ENCODE data around the gene HGD.
A peak's percentile ranks its signal among the peaks of the same experiment; 100 is the strongest.
"Not testable (repeated sequence)": the region's sequence is repeated elsewhere in the genome, so short reads cannot be mapped to it uniquely, and the experiment has no call there.

HGD gene

DNA sequence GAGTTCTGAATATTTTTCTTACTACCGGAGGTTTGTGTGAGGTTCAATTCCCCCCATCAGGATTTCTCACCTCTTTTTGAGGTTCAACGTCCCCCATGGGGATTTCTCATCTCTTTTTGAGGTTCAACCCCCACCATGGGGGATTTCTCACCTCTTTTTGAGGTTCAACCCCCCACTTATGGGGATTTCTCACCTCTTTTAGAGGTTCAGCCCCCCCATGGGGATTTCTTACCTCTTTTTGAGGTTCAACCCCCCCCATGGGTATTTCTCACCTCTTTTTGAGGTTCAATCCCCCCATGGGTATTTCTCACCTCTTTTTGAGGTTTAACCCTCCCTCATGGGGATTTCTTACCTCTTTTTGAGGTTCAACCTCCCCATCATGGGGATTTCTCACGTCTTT is 59.6 kb downstream of the HGD start:
- TF ChIP-seq, protein P1, sequence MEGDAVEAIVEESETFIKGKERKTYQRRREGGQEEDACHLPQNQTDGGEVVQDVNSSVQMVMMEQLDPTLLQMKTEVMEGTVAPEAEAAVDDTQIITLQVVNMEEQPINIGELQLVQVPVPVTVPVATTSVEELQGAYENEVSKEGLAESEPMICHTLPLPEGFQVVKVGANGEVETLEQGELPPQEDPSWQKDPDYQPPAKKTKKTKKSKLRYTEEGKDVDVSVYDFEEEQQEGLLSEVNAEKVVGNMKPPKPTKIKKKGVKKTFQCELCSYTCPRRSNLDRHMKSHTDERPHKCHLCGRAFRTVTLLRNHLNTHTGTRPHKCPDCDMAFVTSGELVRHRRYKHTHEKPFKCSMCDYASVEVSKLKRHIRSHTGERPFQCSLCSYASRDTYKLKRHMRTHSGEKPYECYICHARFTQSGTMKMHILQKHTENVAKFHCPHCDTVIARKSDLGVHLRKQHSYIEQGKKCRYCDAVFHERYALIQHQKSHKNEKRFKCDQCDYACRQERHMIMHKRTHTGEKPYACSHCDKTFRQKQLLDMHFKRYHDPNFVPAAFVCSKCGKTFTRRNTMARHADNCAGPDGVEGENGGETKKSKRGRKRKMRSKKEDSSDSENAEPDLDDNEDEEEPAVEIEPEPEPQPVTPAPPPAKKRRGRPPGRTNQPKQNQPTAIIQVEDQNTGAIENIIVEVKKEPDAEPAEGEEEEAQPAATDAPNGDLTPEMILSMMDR (conservative IDR thresholded peaks at IDR 0.05; ENCODE audit: low read depth, low read length): no peak
- H3K4me3 ChIP-seq (ENCODE audit: low read length): no peak overlapping the region
- DNase-seq (ENCODE audit: low read depth): no peak

DNA sequence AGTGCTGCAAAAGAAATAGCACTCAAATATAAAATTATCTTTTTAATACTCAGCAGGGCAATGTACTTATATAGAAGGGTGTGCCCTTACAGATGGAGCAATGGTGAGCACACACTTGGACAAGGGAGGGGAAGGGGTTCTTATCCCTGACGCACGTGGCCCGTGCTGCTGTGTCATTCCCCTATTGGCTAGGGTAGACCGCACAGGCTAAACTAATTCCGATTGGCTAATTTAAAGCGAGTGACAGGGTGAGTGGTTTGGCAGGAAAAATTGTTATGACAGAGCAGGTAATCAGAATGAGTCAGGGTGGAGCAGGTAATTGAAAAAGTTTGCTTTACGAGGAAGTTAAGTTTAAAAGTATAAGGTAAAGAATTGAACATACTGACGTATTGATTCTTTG is 65.3 kb downstream of the HGD start:
- H3K4me3 ChIP-seq (ENCODE audit: low read length); DNase-seq (ENCODE audit: low read depth): not testable (repeated sequence)

- DNase-seq (ENCODE audit: low read depth): no peak
- TF ChIP-seq, protein P1 (conservative IDR thresholded peaks at IDR 0.05; ENCODE audit: low read depth, low read length): no peak
- H3K4me3 ChIP-seq (ENCODE audit: low read length): no peak overlapping the region
These were observed 66.0 kb downstream of the HGD start for GRCh38 chr3:120615847-120616609.

DNA sequence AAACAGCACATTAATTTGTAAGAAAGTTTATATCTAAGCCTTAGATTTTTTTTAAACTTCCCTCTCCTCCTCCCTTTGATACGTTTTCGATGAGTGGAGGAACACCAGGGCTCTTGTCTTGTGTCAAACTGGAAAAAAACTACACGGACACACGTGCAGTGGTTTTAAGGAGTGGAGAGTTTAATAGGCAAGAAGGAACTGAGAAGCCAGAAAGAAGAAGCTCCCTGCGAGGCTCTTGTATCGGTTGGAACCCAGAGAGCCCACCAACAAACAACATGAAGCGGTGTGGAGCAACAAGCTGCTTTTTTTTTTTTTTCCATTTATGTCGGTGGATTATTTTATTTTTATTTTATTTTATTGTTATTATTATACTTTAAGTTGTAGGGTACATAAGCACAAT is 67.3 kb downstream of the HGD start:
- DNase-seq (ENCODE audit: low read depth): no peak
- H3K4me3 ChIP-seq (ENCODE audit: low read length): no peak overlapping the region
- TF ChIP-seq, protein P1 (conservative IDR thresholded peaks at IDR 0.05; ENCODE audit: low read depth, low read length): no peak

- DNase-seq (ENCODE audit: low read depth): no peak
- TF ChIP-seq, protein P1 (conservative IDR thresholded peaks at IDR 0.05; ENCODE audit: low read depth, low read length): no peak
- H3K4me3 ChIP-seq (ENCODE audit: low read length): no peak overlapping the region
These were observed 73.5 kb downstream of the HGD start for GRCh38 chr3:120608506-120608905.

DNA sequence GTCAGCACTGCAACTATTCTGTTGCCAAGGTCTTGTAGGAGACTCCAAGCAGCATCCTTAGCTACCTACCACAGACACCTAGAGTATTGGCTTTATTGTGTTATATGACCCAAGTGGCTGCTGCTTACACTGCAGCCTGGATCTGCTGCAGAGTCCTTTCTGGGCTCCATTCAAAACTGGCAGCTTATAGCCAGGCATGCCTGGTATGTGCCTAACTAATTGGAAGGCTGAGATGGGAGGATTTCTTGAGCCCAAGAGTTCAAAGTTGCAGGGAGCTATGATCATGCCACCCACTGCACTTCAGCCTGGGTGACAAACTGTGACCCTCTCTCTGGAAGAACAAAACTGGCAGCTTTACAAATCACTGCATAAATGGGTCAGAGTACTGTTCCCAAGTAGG is 77.3 kb downstream of the HGD start:
- H3K4me3 ChIP-seq (ENCODE audit: low read length): no peak overlapping the region
- TF ChIP-seq, protein P1 (conservative IDR thresholded peaks at IDR 0.05; ENCODE audit: low read depth, low read length): no peak
- DNase-seq (ENCODE audit: low read depth): peak; percentile 20

GRCh38 chr3:120604382-120604781 is 77.7 kb downstream of the HGD start:
- TF ChIP-seq, protein P1 (conservative IDR thresholded peaks at IDR 0.05; ENCODE audit: low read depth, low read length): no peak
- DNase-seq (ENCODE audit: low read depth): no peak
- no peak overlapping the region for H3K4me3 ChIP-seq (ENCODE audit: low read length)
